WTC11 (cell line): ENCODE data around the gene PRDM2. TPM values are rescaled to one million over a fixed set of nuclear protein-coding genes. Genes with fewer than 3 reads are reported as not detected.

Experiments
- ATAC-seq: fragments of 200-7000 bp; cut with Tn5 transposase; 2 replicates; pipeline ENCODE4 v1.10.0; 2021; ENCODE audit warnings: mild to moderate bottlenecking, moderate library complexity
- CTCF ChIA-PET: fragments of 300-600 bp; sonication (Branson Sonifier 250); formaldehyde crosslinking; loops from one replicate; lab custom pipeline; 2021; ENCODE audit warnings: antibody characterized with exemption; lab: Charles Lee
- POLR2A ChIA-PET: fragments of 350-600 bp; sonication (Branson Sonifier 250); formaldehyde crosslinking; loops from one replicate; lab custom pipeline; 2021; ENCODE audit warnings: antibody characterized with exemption; lab: Charles Lee
- DNase-seq: peaks from one replicate; pipeline ENCODE4 v3.0.0; 2021; ENCODE audit warnings: low spot score
- H3K27ac Mint-ChIP-seq: 2 replicates; pipeline ENCODE4 v1.8.0; 2021; ENCODE audit warnings: mixed read lengths
- H3K27me3 Mint-ChIP-seq: 2 replicates; pipeline ENCODE4 v1.8.0; 2021; ENCODE audit warnings: low read depth, mild to moderate bottlenecking, moderate library complexity, mixed read lengths
- H3K36me3 Mint-ChIP-seq: 2 replicates; pipeline ENCODE4 v1.8.0; 2021; ENCODE audit warnings: mixed read lengths
- H3K4me1 Mint-ChIP-seq: 2 replicates; pipeline ENCODE4 v1.8.0; 2022; ENCODE audit warnings: mixed read lengths
- H3K4me3 Mint-ChIP-seq: 2 replicates; pipeline ENCODE4 v1.8.0; 2021; ENCODE audit warnings: mild to moderate bottlenecking, moderate library complexity, mixed read lengths
- H3K9me3 Mint-ChIP-seq: 2 replicates; pipeline ENCODE4 v1.8.0; 2021; ENCODE audit warnings: mixed read lengths
- AR ChIP-seq: fragments of 250-450 bp; sonication (Bioruptor Pico); IDR thresholded peaks from 2 replicates; pipeline ENCODE4 v1.9.0; 2021; ENCODE audit warnings: mild to moderate bottlenecking
- ARID4B ChIP-seq: sonication (generic); formaldehyde crosslinking; IDR thresholded peaks from 2 replicates; pipeline ENCODE4 v1.8.0; 2023; ENCODE audit warnings: missing genetic modification reagents, mild to moderate bottlenecking, borderline replicate concordance
- CTCF ChIP-seq: fragments of 200-600 bp; IDR thresholded peaks from 2 replicates; pipeline ENCODE4 v1.8.0; 2022; ENCODE audit warnings: antibody characterized with exemption
- E2F1 ChIP-seq: sonication (generic); formaldehyde crosslinking; IDR thresholded peaks from 2 replicates; pipeline ENCODE4 v1.8.0; 2022; ENCODE audit warnings: mild to moderate bottlenecking, missing genetic modification reagents
- EMX1 ChIP-seq: fragments of 250-450 bp; sonication (Bioruptor Pico); IDR thresholded peaks from 2 replicates; pipeline ENCODE4 v1.8.0; 2021; ENCODE audit warnings: mild to moderate bottlenecking
- ESRRA ChIP-seq: sonication (generic); formaldehyde crosslinking; IDR thresholded peaks from 2 replicates; pipeline ENCODE4 v1.8.1; 2022; ENCODE audit warnings: mild to moderate bottlenecking, missing genetic modification reagents, borderline replicate concordance
- MLX ChIP-seq: sonication (generic); formaldehyde crosslinking; IDR thresholded peaks from 2 replicates; pipeline ENCODE4 v1.8.1; 2023; ENCODE audit warnings: mild to moderate bottlenecking, missing genetic modification reagents, moderate library complexity
- SOX15 ChIP-seq: fragments of 250-450 bp; sonication (Bioruptor Pico); IDR thresholded peaks from 2 replicates; pipeline ENCODE4 v1.9.0; 2021; ENCODE audit warnings: mild to moderate bottlenecking
- STAT6 ChIP-seq: sonication (generic); formaldehyde crosslinking; conservative IDR thresholded peaks from 2 replicates; pipeline ENCODE4 v1.8.1; 2023; ENCODE audit warnings: mild to moderate bottlenecking, low read depth, missing genetic modification reagents, moderate library complexity
- TEAD1 ChIP-seq: sonication (generic); formaldehyde crosslinking; IDR thresholded peaks from 2 replicates; pipeline ENCODE4 v1.8.0; 2022; ENCODE audit warnings: mild to moderate bottlenecking, missing genetic modification reagents
- ZNF121 ChIP-seq: sonication (generic); formaldehyde crosslinking; IDR thresholded peaks from 2 replicates; pipeline ENCODE4 v1.8.0; 2023; ENCODE audit warnings: missing genetic modification reagents
- ZNF219 ChIP-seq: sonication (generic); formaldehyde crosslinking; IDR thresholded peaks from 2 replicates; pipeline ENCODE4 v1.8.0; 2023; ENCODE audit warnings: missing genetic modification reagents, mild to moderate bottlenecking, borderline replicate concordance
- ZNF232 ChIP-seq: sonication (generic); formaldehyde crosslinking; IDR thresholded peaks from 2 replicates; pipeline ENCODE4 v1.8.0; 2022; ENCODE audit warnings: mild to moderate bottlenecking, missing genetic modification reagents
- ZNF423 ChIP-seq: fragments of 250-450 bp; sonication (Bioruptor Pico); IDR thresholded peaks from 2 replicates; pipeline ENCODE4 v2.1.2; 2022; ENCODE audit warnings: mild to moderate bottlenecking, moderate library complexity
- ZNF671 ChIP-seq: fragments of 250-450 bp; sonication (Bioruptor Pico); IDR thresholded peaks from 2 replicates; pipeline ENCODE4 v1.8.0; 2021; ENCODE audit warnings: mild to moderate bottlenecking
- total RNA-seq: library from RNA; stranded (reverse); gene quantifications from 3 replicates; pipeline ENCODE4 v1.2.3, GENCODE V29; 2021

The PRDM2 gene
- total RNA-seq, 1 experiment from 2014 or later: 25.0 TPM

- H3K9me3 Mint-ChIP-seq: no peaks in the 10 kb centered on the region
- no peak overlapping the region for H3K27ac Mint-ChIP-seq
- TF ChIP-seq SOX15 (CRISPR knock-in tag) (no peak), CTCF (no peak), TEAD1 (CRISPR knock-in tag) (no peak), MLX (no peak), ZNF232 (CRISPR knock-in tag) (no peak), EMX1 (CRISPR knock-in tag) (no peak), ZNF219 (CRISPR knock-in tag) (no peak), ZNF121 (CRISPR knock-in tag) (no peak), ESRRA (no peak), E2F1 (CRISPR knock-in tag) (no peak), ZNF423 (no peak), ARID4B (CRISPR knock-in tag) (no peak), AR (CRISPR knock-in tag) (no peak), STAT6 (CRISPR knock-in tag) (no peak), ZNF671 (CRISPR knock-in tag) (no peak)
- ATAC-seq (no peak), DNase-seq (no peak)
- H3K36me3 Mint-ChIP-seq: peaks cover 27% of the 10 kb centered on the region
- H3K4me1 Mint-ChIP-seq: peaks cover 6% of the 10 kb centered on the region; the same call in 1 of the 2 replicates
- H3K4me3 Mint-ChIP-seq: no peak overlapping the region
- CTCF ChIA-PET: no interaction called here
- POLR2A ChIA-PET: no interaction called here
- H3K27me3 Mint-ChIP-seq: no peaks in the 10 kb centered on the region
Observed at GRCh38 chr1:13775459-13775858, 75.5 kb downstream of the PRDM2 start.
